GM19397 (cell line): ENCODE measurements around the gene SKOR1.

Source experiments
- ATAC-seq: cut with Tn5 transposase; IDR thresholded peaks from one replicate; pipeline ENCODE4 v1.9.1; 2021; ENCODE audit warnings: mild to moderate bottlenecking, moderate library complexity; ENCODE audit not compliant: unreplicated experiment

Gene SKOR1

GRCh38 chr15:67829647-67830504 is 4.6 kb downstream of the SKOR1 start:
- no peak for ATAC-seq

- ATAC-seq = no peak
These were observed 6.1 kb downstream of the SKOR1 start for GRCh38 chr15:67831363-67831762.

- no peak for ATAC-seq
These were observed 6.8 kb downstream of the SKOR1 start for GRCh38 chr15:67832031-67832551.

GRCh38 chr15:67832897-67833709 is 7.8 kb downstream of the SKOR1 start:
- no peak for ATAC-seq

GRCh38 chr15:67833710-67834511 is 8.6 kb downstream of the SKOR1 start:
- ATAC-seq = no peak

DNA sequence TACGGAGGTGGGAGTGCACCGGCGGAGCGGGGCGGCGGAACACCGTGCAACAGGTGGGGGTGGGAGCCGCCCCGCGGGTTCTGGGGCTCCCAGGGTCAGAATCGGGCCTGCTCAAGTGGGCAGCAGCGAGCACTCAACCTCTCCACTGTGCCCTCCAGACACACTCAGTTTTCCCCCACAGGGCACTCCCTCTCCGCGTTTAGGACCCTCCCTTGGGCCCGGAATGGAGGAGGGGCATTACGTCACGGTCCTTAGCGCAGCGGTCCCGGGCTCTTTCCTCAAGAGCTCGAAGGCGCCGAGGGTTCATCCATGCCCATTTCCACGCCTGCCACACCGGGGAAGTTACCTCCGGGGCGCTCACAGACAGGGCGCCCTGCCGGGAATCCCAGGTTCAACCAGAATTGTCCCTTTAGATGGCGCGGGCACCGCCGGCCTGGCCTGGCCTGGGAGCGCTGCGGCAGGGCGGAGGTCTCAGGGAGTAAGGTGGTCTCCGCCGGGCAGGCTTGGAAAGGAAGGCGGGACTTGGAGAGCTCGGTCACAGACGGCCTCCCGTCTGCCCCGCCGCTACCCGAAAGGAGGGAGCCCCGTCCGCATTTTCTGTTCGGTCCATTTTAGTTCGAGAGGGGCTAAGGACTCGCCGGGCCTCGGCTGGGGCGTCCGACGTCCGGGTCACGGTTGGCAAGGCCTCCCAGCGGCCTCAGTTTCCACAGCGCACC is 9.4 kb downstream of the SKOR1 start:
- ATAC-seq = no peak

GRCh38 chr15:67835297-67836133 is 10.2 kb downstream of the SKOR1 start:
- ATAC-seq = no peak

DNA sequence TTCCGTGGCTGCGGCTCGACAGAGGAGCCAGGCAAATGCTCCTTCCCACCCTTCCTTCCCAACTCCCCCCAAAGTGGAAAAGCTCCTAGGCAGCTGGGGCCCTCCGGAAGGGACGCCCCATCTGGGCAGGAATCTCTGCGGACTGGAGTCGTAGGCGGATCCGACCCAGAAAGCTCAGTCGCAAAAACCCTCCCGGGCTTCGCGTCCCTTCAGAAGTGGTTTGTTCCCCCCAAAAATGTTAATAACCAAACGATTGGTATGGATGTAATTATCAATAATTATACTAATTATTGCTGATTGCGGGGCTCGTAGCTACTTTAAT is 10.8 kb downstream of the SKOR1 start:
- ATAC-seq = no peak

DNA sequence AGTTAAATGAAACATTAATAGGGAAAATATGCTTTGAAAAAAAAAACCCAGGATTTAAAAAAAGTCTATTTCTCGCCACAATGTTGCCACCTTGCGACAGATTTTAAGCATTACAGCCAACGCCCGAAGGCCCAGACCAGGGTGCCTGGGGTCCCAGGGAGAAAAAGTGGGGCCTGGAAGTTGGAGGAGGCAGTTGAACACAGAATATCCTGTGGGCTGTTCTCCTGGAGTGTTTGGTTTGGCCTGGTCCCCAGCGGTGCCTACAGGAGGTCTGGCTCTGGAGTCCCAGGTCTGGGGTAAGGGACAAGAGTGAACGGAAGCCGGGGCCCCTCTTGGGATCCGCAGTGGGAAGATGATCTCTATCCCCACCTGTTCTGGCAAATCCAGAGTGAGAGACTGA is 11.2 kb downstream of the SKOR1 start:
- no peak for ATAC-seq

- no peak for ATAC-seq
These were observed 11.6 kb downstream of the SKOR1 start for GRCh38 chr15:67836955-67837354.

DNA sequence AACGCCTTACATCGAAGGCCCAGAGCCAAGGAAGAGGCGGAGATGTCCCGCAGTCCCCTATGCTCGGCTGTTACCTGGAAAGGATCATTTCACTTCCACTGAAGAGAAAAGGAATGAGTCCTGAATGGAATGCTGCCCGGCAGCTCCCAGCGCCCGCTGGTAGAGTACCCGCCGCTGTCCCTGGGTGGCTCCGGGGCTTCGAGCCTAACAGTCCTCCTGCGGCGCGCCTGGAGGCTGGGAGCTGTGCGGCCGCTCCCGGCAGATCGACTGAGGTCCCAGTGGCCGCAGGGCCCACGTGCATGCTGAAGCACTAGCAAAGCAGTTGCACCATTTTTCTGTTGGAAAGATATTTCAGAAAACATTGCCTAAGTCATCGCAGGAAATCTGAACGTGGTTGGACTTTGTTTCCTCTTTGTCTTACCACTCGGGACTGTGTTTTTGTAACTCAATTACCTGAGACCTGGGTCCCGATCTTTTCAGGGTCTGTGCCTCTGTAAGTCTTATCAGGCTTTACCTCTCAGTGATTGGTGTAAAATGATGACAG is 13.6 kb downstream of the SKOR1 start:
- no peak for ATAC-seq

DNA sequence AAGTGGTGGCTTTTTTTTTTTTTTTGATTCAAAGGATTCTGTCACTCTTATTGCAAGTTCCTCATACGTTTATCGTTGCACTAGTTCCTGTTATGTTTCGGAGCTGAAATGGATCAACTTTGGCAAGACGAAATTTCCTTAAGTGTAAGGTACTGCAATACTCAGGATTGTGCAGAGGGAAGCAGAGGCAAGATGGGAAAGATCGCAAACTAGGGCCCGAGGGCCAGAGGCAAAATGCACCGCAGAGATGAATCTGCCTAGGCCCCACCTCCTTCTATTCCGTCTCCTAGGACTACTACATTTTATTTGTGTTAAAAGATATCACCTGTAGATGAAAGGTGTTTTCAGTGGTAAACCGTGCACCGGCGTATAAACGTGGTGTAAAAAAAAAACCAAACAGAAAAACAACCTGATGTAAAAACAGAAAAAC is 14.2 kb downstream of the SKOR1 start:
- no peak for ATAC-seq

DNA sequence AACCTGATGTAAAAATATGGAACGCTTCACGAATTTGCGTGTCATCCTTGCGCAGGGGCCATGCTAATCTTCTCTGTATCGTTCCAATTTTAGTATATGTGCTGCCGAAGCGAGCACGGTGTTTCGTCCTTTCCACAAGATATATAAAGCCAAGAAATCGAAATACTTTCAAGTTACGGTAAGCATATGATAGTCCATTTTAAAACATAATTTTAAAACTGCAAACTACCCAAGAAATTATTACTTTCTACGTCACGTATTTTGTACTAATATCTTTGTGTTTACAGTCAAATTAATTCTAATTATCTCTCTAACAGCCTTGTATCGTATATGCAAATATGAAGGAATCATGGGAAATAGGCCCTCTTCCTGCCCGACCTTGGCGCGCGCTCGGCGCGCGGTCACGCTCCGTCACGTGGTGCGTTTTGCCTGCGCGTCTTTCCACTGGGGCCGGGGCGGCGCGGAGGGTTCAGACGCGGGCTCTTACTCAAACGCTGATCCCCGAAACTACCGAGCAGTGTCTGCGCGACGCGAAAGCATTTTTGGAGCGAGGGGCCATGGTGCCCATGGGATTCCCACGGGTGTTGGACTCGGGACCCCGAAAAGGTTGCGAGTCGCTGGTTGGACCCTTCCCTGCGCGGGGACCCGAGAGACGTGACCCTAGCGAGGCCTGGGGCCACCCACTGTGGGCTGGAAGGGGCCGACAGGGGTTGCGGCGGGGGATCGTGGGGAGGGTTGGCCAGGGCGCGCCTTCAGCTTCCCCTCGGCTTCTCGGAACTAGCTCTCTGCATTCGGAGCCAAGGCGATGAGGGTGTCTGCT is 14.8 kb downstream of the SKOR1 start, which contains the start of gene RNU6-1:
Gene RNU6-1, minus strand, starts transcription at position 117 of the 820 bp plus-strand sequence.
- ATAC-seq = peak; percentile 89

DNA sequence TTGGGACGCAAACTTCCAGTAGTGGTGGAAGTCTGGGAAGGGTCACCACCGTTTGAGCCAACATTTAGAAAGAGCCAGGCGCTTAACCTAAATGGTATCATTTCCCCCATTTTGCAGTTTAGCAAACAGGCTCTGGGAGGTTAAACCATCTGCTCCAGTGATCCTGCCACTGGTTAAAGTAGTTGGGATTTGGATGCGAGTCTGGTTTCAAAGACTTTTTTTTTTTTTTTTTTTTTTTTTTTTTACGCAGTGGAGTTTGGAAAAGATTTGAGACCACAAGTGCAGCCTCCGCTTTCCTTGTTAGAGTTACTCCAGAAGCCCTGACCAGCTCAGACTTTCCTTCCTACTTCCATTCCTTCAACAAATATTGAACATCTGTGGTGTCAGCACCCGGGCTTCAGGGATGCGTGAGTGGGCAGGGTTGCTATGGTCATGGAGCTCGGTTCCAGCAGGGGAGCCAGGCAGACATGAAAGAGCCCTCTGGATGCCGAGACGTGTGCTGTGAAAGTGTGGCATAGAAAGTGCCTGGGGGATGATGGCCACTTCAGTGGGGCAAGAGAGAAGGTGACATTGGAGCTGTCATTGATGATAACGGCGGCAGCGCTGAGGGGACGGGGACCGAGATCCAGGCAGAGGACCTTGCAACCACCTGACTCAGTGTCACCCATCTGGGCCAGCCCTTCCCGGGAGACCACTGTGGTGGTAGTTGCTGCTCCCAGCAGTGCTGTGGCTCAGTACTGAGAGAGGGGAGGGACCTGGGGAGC is 15.6 kb downstream of the SKOR1 start:
- no peak for ATAC-seq

DNA sequence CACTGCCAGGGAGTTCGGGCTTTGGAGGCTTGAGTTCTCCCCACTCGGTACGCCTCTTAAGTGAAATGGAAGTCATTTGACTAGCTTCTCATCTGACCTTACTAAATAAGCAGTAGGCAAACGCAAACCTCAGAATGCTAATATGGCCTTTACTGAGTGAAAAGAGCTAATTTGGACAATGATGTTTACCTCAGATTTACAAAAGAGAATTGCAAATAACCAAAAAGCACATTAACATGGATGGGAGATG is 16.1 kb downstream of the SKOR1 start:
- ATAC-seq = no peak

- no peak for ATAC-seq
These were observed 17.8 kb downstream of the SKOR1 start for GRCh38 chr15:67843092-67843501.

GRCh38 chr15:67843571-67844387 is 18.5 kb downstream of the SKOR1 start:
- no peak for ATAC-seq
